Right ventricle myocardium inferior (tissue), 1 donor: ENCODE measurements around the gene SPRED2. TPM values are rescaled to one million over a fixed set of nuclear protein-coding genes. Genes with fewer than 3 reads are reported as not detected.

Experiments used
- ATAC-seq: fragments of 200-7000 bp; cut with Tn5 transposase; one replicate; pipeline ENCODE4 v1.9.1; 2020; ENCODE audit warnings: mild to moderate bottlenecking, moderate library complexity
- DNase-seq: peaks from one replicate; pipeline ENCODE4 v3.0.0; 2021; ENCODE audit errors: missing footprints
- intact Hi-C: fragments of 100-400 bp; cut with DNase I; formaldehyde crosslinking; loops from one replicate; pipeline ENCODE4 v1.11.0; 2022
- total RNA-seq: library from RNA; stranded (reverse); fragmentation: NEBNext Ultra II Directional; extraction: Animal tissue kit (Norgen Biotek cat#: 25700); gene quantifications from one replicate; pipeline ENCODE4 v1.2.1, GENCODE V29; 2021
- donor health status: DM: no; HTN: yes; CAD: no; lungs with severe emphysema.

The SPRED2 gene
- total RNA-seq, 1 donor from 2014 or later = 14.0 TPM

DNA sequence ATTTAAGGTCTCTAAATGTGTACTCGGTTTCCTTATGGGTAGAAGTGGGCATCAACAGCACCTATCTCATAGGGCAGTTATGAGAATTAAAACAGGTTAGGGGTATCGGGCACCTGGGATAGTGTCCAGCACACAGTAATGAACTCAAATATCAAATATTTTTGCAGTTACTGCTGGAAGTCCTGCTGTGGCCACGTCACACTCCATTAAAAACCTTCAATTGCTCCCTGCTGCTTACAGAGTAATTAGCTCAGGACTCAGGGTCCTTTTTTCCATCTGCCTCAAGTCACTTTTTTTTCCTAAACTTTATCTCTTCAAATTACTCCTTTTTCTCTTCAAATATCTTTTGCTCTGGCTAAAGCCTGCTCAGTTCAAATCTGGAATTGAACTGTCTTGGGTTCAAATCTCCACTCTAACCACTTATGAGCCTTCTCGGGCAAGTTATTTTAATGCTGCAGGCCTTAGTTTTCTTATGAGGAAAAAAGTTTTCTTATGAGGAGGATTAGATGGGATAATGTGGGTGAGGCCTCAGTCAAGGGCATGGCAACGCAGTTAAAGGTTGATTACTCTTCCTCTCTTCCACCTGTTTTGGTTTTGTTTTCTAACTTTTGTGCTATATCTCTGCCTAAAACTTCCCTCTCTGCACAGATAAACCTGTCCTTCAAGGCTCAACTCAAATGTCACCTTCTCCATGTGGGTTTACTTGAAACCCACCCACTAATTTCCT lies 36.6 kb downstream of the SPRED2 start:
- no peak for ATAC-seq
- intact Hi-C loops = no loop called here

GRCh38 chr2:65393743-65394422 lies 38.5 kb downstream of the SPRED2 start:
- DNase-seq (no peak), ATAC-seq (no peak)
- intact Hi-C loops = no loop called here

More for the DNA sequence above, 36.6 kb downstream of the SPRED2 start:
- DNase-seq = no peak

GRCh38 chr2:65393046-65393445 lies 39.4 kb downstream of the SPRED2 start:
- DNase-seq (no peak), ATAC-seq (no peak)
- intact Hi-C loops = no loop called here

DNA sequence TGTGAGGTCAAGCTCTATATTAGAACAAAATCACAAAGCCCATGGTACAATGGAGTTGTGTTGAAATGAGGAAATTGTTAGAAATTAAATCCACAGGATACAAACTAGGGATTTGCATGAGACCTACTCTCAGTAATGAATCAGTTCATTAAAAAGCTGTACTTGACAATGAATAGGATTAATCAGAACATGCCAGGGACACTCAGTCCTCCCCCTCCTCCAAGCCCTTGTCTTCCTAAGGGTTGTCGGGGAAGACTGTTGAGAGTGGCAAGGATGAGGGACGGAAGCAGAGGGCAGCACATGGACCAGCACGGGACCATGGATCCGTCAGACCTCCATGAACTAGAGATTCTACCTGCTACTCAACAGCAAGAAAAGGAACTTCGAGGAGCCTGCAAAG lies 39.8 kb downstream of the SPRED2 start:
- no peak for ATAC-seq
- intact Hi-C loops = no loop called here

GRCh38 chr2:65390134-65390533 lies 42.3 kb downstream of the SPRED2 start:
- ATAC-seq = peak; percentile 19
- intact Hi-C loops = no loop called here
- no peak for DNase-seq

More for the DNA sequence above, 39.8 kb downstream of the SPRED2 start:
- no peak for DNase-seq

DNA sequence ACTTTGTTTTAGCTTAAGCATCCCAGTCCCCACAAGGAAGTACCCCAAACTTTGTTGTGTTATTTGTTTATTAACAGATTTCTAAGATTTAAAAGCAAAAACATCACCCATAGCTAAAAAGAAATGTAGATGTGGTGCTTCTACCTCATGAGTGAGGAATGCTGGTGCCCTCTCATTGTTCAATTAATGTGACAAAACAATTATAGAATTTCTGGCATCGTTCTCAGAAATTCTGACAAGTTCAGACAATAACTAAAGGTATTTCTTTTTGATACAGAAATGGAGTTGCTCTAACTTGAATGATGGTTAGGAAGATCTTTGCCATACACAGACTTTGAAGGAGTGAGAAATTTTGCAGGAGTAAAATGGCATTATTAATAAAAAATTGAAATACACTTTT lies 42.9 kb downstream of the SPRED2 start:
- intact Hi-C loops = no loop called here
- DNase-seq (no peak), ATAC-seq (no peak)

DNA sequence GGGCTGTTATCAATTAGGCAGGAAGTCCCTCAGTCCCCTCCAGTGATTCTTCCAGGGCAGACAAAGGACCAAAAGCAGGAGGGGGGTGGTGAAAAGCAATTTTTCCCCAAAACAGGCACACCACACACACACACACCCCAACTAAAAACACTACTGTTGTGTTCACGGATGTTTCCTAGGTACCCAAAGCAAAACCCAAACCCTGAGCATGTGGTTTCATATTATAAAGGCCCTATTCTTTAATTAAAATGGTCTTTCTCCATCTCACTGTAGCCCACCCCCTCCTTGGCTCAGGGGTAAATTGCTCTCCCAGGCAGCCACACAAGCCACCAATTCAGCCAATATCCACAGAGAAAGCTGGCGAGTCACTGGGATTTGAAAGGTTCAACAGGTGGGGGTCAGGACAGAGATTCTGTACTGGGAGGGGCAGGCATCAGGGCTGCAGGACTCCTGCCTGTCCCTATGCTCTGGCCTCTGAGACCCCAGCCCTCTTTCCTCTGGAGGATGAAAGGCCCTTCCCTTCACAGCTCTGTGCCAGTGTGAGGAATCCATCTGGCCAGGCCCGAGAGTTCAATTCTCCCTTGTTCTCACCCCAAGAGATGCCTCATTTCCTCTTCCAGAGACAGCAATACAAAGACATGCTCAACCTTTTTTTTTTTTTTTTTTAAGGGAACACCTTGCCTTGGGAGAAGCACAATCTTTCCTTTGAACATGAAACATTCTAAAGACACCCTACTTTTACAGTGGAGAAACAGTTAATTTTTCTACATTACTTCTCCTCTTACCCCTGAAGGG lies 43.6 kb downstream of the SPRED2 start:
- ATAC-seq (peak; percentile 5), DNase-seq (no peak)
- intact Hi-C loops = no loop called here

GRCh38 chr2:65388051-65388531 lies 44.3 kb downstream of the SPRED2 start:
- no peak for DNase-seq
- intact Hi-C loops = no loop called here
- no peak for ATAC-seq

- DNase-seq (no peak), ATAC-seq (no peak)
- intact Hi-C loops = no loop called here
Measured at GRCh38 chr2:65386989-65387388, 45.4 kb downstream of the SPRED2 start.

- intact Hi-C loops = no loop called here
- no peak for ATAC-seq
Measured at GRCh38 chr2:65386344-65386743, 46.1 kb downstream of the SPRED2 start.

GRCh38 chr2:65383541-65384488 lies 48.6 kb downstream of the SPRED2 start:
- no peak for ATAC-seq
- peak; percentile 64 for DNase-seq
- intact Hi-C loops = loop anchor here (2.0 to 5.0 kb wide), 2 partner anchors 47 to 72 kb away; no protein-coding TSS in a partner anchor

More at GRCh38 chr2:65386344-65386743, 46.1 kb downstream of the SPRED2 start:
- DNase-seq = no peak

GRCh38 chr2:65382776-65383357 lies 49.5 kb downstream of the SPRED2 start:
- intact Hi-C loops = loop anchor here (2.0 to 5.0 kb wide), 2 partner anchors 48 to 71 kb away; no protein-coding TSS in a partner anchor
- ATAC-seq = peak; percentile 64
- DNase-seq = peak; percentile 88

- DNase-seq (no peak), ATAC-seq (no peak)
- intact Hi-C loops = loop anchor here (2.0 to 5.0 kb wide), 2 partner anchors 48 to 70 kb away; no protein-coding TSS in a partner anchor
Measured at GRCh38 chr2:65382323-65382722, 50.1 kb downstream of the SPRED2 start.

GRCh38 chr2:65381607-65382051 lies 50.8 kb downstream of the SPRED2 start:
- ATAC-seq = no peak
- DNase-seq = no peak
- intact Hi-C loops = loop anchor here (2.0 to 5.0 kb wide), 2 partner anchors 49 to 69 kb away; no protein-coding TSS in a partner anchor

GRCh38 chr2:65380255-65380654 lies 52.1 kb downstream of the SPRED2 start:
- no peak for DNase-seq
- ATAC-seq = no peak
- intact Hi-C loops = loop anchor here (5.0 kb wide), 1 partner anchor 68 kb away; no protein-coding TSS in a partner anchor

DNA sequence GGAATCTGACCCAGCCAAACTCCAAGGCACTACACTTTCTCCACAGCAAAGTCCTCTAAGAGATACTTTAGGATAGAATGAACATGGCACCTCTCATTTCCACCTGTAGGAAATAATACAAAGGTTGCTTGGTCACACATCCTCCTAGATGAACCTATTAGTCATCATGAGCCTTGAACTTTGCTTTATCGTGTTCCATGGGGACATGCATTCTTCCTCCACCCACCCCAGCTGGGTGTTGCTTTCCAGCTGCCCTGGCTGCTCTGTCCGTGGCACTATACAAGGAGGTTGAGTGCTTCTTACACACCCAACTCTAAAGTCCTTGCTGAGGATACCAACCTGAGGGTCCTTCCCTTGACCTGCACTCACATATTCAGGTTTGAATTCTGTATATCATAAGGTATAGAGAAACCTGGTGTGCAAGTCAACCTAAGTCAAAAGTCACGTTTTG lies 52.7 kb downstream of the SPRED2 start:
- intact Hi-C loops = loop anchor here (5.0 kb wide), 1 partner anchor 67 kb away; no protein-coding TSS in a partner anchor
- DNase-seq = no peak
- ATAC-seq = no peak

DNA sequence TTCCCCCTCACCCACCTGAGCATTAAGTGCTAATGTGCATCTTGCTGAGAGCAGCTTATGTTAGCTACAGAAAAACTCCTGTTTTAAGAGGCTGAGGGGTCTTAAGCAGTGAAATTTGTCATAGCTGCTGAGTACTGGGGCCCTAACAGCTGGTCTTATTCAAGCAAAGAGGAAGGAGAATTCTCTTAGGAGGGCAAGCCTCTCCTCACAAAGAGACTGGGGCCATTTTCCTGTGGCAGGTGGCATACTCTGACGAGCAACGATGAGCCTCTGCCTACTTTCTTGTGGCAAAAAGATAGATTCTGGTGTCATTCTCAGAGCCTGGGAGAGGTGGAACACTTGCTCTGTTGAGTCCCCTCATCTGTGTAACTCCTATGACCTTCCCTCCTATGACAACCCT lies 53.2 kb downstream of the SPRED2 start:
- DNase-seq (no peak), ATAC-seq (no peak)
- intact Hi-C loops = no loop called here
